Measurements from ENCODE around the gene ATP6V1G2.

DNA sequence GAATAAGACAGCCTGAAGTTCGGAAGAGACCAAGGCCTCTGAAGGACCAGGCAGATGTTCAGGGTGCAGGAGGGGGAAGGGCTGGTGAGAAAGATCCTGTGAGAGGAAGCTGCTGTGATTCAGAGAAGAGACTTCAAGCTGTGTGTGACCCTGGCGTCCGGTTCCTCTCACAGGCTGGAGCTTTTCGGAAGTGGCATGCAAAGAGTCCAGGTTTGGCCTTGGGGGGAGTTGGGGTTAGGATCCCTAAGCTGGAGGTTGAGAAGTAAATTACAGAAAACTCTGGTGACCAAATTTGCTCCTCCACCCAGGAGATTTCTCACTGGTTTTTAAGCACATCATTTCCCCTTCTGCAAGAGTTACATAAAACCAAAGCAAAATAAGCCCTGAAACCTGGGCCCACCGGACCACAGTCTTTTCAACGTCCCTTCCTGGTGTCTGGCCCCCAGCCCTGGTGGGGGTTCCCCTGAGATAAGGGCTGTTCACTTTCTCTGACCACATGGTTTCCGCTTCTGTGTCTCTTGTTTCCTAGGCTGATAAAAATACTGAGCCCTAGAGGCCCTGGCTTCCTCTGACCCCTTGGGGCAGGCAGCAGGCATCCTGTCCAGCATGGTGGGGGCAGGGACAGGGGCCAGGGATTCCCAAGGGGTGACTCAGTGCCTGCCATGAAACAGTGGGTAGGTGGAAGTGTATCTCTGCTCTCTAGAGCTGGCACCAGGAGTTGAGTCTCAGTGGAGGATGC is 13.7 kb upstream of the ATP6V1G2 start:
- TF ChIP-seq CTCF (conservative IDR thresholded peaks at IDR 0.05; ENCODE audit: low read depth in 2 of 2), result no peak
- no peak for TF ChIP-seq REST (IDR thresholded peaks at IDR 0.05; ENCODE audit: unreplicated experiment)
- no peak for TF ChIP-seq CREB1 (CRISPR knock-in tag; IDR thresholded peaks at IDR 0.05; ENCODE audit: low read depth)
- no peak for TF ChIP-seq EZH2 (IDR thresholded peaks at IDR 0.05; ENCODE audit: low read depth, unreplicated experiment)
- TF ChIP-seq POLR2AphosphoS5 (IDR thresholded peaks at IDR 0.05; ENCODE audit: low read depth), result no peak
- no peak for TF ChIP-seq EZH2phosphoT487 (IDR thresholded peaks at IDR 0.05; ENCODE audit: unreplicated experiment)

Data from GM23338 (cell line).